GM21529 (cell line): ENCODE measurements around the gene SLC23A2.
A peak's percentile ranks its signal among the peaks of the same experiment; 100 is the strongest.
"Not testable (repeated sequence)": the region's sequence is repeated elsewhere in the genome, so short reads cannot be mapped to it uniquely, and the experiment has no call there.

Source experiments
- ATAC-seq: cut with Tn5 transposase; IDR thresholded peaks from one replicate; pipeline ENCODE4 v1.9.1; 2021; ENCODE audit not compliant: unreplicated experiment

The SLC23A2 gene

DNA sequence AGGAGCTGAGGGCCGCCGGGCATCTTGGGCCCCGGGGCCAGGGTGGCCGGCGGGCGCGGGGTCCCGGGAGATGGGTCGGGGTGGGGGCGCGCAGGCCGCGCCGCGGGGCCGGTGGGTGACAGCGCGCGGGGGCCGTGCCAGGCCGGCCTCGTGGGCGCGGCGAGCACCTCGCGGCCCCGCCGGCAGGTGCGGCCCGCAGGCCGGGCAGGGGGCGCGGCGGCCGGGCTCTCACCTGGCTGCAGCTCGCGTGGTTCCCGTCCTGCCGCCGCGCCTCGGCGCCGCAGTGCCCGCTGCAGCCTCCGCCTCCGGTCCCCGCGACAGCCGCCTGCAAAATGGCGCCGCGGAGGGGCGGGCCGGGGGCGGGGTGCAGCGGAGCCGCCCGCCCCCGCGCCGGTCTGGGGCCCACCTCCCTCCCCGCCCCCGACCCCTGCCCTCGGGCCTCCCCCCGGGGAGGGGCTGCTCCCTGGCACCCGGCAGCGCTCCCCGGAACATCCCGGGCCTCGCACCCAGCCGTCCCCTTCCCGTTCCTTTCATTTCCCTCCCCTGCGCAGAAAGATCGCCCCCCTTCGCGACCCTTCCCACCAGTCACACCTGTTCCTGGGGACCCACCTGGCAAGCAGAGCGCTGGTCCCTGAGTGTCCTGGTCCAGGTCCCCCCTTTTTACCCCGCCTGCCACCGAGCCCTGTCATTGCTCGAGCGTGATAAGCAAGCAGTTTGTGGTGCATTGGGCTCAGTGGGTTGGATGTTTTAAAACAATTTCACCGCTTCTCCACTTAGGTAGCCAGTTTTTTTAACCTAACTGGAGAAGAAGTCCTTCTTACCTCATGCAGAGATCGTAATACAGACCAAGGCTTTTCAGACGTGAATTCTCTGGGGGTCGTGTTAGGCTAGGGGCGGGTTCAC is at the start of gene SLC23A2:
Gene SLC23A2 (minus strand): TSS at position 337 of the 903 bp plus-strand sequence. CDS start 68,948 bp downstream, outside the sequence.
- no peak for ATAC-seq

DNA sequence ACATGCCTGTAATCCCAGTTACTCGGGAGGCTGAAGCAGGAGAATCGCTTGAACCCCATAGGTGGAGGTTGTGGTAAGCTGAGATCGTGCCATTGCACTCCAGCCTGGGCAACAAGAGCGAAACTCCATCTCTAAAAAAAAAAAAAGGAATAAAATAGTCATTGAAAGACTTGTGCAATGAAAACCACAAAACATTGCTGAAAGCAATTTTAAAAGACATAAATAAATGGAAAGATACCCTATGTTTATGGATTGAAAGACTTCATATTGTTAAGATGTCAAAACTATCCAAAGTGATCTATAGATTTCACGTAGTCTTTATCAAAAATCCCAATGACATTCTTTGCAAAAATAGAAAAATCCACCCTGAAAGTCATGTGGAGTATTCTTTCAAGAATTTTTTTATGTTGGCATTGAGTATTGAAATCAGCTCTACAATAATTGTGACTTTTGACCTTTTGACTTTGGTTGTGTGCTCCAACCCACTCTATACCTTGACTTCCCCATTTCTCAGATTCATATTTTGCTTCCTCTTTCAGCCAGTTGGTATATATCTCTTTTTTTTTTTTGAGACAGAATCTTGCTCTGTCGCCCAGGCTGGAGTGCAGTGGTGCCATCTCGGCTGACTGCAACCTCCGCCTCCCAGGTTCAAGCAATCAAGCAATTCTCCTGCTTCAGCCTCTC is 45.5 kb upstream of the SLC23A2 start:
- no peak for ATAC-seq

DNA sequence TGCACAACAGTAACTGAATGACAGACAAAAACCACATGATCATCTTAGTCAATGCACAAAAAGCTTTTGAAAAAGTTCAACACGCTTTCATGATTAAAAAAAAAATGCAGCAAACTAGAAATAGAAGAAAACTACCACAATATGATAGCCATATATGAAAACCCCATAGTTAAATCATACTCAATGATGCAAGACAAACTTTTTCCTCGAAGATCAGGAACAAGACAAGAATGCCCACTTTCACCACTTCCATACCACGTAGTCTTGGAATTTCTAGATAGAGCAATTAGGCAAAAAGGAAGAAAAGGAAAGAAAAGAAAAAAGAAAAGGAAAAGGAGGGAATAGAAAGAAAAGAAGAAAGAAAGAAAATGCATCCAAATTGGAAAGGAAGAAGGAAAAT is 44.6 kb upstream of the SLC23A2 start:
- ATAC-seq: no peak

DNA sequence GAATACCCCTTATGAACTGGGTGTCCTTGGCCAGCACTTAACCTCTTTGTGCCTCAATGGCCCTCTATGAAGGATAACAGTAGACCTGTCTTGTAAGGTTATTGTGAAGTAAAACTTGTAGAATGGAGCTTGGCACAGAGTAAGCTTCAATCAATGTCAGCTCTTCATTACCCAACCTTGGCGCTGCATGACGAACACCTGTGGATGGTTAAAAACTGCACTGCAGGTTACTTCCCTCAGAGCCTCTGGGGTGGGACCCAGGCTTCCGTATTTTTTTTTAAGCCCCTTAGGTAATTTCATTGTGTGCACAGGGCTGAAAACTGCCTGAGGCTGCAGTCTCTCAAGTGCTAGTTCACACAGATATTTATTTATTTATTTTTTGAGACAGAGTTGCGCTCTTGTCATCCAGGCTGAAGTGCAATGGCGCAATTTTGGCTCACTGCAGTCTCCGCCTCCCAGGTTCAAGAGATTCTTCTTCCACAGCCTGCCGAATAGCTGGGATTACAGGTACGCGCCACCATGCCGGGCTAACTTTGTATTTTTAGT is 42.8 kb upstream of the SLC23A2 start:
- no peak for ATAC-seq

DNA sequence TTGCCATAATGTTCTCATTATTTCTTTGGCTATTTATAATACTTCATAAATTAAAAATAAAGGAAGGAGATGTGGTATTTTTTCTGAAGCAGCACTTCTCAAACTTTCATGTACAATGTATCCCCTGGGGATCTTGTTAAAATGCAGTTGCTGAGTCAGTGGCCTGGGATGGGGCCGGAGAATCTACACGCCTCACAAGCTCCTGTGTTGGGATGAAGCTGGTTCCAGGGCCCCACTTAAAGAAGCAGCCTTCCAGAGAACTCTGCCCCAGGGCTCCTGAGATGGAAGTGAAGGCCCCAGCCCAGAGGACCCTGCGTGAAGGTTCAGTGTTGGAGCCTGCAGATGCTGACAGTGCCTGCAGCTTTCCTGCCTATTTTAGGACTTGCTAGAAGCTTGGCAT is 40.1 kb upstream of the SLC23A2 start:
- ATAC-seq: no peak

DNA sequence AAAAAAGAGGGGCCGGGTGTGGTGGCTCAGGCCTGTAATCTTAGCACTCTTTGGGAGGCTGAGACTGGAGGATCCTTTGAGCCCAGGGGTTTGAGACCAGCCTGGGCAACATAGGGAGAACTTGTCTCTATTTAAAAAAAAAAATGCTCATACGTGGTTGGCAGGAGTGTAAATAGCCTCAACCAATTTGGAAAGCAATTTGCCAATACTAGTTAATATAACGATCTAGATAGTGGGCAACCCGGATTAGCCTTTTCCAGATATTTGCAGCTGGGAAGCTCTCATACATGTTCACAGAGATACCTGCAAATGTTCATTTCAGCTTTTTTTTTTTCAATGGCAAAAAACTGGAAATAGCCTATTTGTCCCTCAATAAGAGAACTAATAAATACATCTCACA is 39.0 kb upstream of the SLC23A2 start:
- no peak for ATAC-seq

DNA sequence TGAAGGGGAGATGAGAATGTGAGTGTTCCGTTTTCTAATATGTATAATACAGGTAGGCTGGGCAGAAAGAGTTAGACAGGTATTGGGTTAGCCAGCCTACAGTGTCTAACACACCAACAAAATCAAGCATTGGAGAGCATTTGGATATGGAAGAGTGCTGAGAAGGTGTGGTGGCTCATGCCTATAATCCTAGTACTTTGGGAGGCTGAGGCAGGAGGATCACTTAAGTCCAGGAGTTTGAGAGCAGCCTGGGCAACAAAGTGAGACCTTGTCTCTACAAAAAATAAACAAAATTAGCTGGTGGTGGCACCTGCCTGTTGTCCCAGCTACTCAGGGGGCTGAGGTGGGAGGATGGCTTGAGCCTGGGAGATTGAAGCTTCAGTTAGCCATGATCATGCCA is 38.6 kb upstream of the SLC23A2 start:
- no peak for ATAC-seq

DNA sequence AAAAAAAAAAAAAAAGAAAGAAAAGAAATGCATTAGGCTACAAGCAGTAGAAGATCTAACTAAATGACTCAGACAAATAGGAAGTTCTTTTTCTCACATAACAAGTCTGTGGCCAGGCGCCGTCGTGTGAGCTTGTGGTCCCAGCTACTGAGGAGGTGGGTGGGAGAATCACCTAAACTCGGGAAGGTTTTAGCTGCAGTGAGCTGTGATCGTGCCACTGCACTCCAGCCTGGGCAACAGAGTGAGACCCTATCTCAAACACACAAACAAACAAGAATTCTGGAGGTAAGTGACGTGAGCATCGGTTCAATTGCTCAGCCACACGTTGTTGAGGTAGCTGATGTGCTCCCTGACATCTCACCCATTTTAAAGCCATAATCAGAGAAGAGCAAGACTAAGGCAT is 37.9 kb upstream of the SLC23A2 start:
- ATAC-seq: peak; percentile 55

DNA sequence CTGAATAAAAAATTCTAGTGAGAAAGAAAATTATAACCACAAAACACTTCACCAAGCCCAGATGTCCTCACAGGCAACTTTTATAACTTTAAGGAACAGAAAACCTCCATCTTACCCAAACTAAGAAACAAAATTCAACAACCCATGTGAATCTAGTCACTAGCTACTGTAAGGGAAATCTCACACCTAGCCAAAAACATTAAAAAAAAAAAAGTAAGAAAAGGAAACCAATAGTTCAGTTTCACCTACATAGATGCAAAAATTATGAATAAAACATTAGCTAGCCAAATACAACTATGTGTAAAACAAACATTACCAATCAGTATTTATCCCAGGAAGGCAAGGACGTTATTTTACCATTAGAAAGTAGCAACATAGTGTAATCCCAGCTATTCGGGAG is 35.5 kb upstream of the SLC23A2 start:
- ATAC-seq: no peak

DNA sequence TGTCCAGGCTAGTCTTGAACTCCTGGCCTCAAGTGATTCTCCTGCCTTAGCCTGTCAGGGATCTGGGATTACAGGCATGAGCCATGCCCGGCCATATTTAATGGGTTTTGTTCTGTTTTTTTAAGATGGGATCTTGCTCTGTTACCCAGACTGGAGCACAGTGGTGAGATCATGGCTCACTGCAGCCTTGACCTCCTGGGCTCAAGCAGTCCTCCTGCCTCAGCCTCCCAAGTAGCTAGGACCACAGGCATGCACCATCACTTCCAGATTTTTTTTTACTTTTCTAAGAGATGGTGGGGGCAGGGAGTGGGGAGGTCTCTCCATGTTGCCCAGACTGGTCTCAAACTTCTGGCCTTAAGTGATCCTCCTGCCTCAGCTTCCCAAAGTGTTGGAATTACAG is 34.2 kb upstream of the SLC23A2 start:
- ATAC-seq: not testable (repeated sequence)

DNA sequence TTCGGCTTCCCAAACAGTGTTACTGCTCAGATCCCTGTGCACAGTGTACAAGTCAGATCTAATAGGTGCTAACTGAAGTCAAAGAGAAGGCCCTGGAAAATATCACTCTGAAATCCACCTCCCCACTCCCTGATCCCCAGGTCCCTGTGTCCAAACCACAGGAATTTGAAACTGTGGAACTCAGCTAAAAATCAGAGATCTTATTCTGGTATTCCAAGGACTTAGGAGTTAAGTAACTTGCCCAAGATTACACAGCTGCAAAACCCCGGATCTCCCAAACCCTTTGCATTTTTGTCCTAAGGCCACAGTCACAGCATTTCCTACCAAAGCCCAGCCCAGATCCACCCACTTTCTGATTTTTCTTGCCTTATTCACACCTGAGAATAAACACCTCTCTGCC is 32.3 kb upstream of the SLC23A2 start:
- no peak for ATAC-seq

DNA sequence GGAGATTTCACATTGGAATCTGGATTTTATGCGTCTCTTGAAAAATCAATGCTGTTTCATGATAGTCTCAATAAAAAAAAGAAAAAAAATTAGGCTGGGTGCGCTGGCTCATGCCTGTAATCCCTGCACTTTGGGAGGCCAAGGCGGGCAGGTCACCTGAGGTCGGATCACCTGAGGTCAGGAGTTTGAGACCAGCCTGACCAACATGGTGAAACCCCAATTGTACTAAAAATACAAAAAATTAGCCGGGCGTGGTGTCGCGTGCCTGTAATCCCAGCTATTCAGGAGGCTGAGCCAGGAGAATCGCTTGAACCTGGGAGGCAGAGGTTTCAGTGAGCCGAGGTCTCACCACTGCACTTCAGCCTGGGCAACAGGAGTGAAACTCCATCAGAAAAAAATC is 30.4 kb upstream of the SLC23A2 start:
- ATAC-seq: not testable (repeated sequence)

DNA sequence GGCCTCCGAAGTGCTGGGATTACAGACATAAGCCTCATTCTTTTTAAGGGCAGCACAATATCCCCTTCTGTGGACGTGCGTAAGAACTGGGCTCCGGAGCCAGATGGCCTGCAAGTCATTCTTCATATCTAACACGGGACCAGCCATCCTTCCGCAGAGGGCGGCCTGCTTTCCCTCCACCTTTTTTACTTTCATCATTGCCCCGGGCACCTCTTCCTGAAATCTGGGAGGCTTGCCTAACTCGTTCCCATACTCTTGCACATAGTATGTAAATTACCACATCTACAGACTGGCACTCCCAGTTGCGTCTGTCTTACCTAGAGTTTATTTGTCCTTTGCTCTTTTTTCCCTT is 29.9 kb upstream of the SLC23A2 start:
- ATAC-seq: no peak

DNA sequence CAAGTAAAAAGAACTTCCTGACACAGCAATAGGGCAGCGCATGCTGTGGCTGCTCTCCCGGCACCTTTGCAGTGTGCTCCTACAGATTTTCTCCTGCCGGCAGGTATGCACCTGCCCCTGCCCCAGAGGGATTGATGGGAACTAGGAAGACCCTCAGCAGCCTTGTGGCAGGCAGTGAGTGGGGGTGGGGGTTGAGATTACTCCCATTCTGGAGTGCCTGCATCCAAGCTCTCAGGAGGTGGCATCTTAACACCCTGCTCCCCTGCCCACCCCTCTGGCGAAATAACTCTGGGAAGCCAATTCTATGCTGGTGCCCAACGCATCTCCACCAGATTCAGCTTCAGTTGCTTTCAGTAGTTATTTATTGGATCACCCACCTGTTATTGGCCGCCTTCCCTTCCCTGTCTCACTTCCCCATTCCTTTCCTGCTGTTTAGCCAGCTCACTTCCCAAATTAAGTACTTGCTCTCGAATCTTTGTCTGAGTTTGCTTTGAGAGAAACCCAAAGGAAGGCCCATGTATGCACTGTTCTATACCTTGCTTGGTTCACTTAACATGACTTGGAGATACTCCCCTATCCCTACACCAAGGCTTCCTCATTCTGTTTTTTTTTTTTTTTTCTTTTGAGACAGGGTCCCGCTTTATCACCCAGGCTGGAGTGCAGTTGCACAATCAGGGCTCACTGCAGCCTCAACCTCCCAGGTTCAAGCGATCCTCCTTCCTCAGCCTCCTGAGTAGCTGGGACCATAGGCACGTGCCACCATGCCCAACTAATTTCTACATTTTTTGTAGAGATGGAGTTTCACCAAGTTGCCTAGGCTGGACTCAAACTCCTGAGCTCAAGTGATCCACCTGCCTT is 29.3 kb upstream of the SLC23A2 start:
- ATAC-seq: no peak

DNA sequence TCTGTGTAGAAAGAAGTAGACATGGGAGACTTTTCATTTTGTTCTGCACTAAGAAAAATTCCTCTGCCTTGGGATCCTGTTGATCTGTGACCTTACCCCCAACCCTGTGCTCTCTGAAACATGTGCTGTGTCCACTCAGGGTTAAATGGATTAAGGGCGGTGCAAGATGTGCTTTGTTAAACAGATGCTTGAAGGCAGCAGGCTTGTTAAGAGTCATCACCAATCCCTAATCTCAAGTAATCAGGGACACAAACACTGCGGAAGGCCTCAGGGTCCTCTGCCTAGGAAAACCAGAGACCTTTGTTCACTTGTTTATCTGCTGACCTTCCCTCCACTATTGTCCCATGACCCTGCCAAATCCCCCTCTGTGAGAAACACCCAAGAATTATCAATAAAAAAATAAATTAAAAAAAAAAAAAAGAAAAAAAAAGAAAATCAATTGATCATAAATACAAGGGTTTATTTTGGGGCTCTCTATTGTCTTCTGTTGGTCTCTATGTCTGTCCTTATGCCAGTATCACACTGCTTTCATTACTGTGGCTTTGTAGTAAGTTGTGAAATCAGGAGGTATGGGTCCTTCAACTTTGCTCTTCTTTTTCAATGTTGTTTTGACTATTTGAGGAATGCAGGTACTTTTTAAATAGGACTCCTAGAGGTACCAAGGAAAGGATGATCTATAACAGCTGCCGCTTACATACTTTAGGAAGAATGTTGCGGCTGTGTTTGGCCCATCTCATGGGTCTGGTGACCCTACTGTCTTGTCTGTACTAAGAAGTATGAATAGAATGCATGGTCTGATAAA is 27.1 kb upstream of the SLC23A2 start:
- ATAC-seq: not testable (repeated sequence)

DNA sequence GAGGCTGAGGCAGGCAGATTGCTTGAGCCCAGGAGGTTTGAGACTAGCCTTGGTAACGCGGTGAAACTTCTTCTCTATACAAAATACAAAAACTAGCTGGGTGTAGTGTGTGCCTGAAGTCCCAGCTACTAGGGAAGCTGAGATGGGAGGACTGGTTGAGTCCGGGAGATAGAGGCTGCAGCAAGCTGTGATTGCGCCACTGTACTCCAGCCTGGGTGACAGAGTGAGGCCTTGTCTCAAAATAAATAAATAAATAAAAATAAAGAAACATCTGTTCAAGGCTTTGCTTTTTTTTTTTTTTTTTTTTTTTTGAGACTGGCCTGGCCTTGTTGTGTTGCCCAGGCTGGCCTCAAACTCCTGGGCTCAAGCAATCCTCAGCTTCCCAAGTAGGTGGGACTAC is 23.7 kb upstream of the SLC23A2 start:
- no peak for ATAC-seq

DNA sequence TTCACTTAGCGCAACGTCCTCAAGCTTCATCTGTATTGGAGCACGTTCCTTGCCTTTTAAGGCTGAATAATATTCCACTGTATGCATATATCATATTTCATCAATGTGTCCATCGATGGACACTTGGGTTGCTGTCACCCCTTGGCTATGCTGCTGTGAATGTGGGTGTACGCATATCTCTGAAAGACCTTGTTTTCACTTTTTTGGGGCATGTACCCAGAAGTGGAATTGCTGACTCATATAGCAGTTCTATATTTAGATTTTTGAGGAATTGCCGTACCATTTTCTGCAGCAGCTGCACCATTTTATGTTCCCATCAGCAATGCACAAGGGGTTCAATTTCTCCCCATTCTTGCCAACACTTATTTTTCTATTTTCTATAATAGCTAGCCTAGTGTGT is 22.8 kb upstream of the SLC23A2 start:
- no peak for ATAC-seq

DNA sequence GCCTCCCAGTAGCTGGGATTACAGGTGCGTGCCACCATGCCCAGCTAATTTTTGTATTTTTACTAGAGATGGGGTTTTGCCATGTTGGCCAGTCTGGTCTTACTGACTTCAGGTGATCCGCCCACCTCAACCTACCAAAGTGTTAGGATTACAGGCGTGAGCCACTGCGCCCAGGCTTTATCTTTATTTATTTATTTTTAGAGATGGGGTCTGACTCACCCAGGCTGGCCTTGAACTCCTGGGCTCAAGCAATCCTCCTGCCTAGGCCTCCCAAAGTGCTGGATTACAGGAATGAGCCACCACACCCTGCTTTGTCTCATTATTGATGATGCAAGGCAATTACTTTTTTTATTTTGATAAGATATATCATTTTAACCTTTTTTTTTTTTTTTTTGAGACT is 21.9 kb upstream of the SLC23A2 start:
- ATAC-seq: not testable (repeated sequence)

DNA sequence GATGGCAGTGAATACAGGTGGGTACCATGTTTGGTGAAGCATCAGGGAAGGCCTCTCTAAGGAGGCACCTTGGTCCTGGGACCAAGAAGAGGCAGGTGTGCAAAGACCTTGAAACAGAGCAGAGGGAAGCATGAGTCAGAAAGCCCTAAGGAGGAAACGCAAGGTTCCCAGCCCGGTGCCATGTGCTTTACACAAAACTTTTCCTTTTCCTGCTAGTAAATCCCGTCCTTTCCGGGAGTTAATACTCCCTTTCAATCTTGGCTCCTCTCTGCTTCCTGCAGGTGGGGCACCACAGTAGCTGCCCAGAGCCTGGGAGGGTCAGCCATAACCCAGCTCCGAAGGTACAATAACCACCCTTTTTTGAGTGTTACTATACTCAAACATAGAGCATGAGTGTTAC is 19.4 kb upstream of the SLC23A2 start:
- no peak for ATAC-seq

DNA sequence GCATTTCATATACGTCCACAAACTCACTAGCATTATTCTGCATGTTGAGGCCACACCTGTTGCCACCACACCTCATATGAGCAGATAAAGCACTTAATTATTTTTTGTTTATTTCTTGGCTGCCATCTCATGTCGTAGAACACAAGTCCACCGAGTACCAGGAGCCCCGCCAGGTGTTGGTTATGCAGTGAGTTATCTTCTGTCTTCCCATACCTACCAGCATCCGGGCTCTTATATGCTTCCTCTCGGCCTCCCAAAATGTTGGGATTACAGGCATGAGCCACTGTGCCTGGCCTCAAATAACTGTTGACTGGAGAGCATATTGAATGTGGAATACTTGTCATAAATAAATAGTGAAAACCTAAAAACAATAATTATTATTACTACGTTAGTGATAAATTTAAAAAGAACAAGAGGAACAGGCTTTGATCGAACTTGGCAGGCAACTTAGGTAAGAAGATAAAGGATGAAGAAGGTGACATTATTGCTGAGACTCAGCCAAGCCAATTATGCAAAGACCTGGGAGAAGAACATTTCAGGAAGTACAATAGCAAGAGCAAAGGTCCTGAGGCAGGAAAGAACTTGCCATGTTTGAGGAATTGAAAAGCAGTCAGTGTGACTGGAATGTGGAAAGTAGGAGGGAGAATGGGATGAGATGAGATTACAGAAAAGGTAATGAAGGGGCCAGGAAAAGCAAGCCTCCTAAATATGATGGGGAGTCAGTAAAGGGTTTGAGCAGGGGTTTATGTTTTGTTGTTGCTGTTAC is 12.6 kb upstream of the SLC23A2 start:
- ATAC-seq: no peak
